PC-9 (cell line): ENCODE measurements around the gene TUBB.

Source experiments
- CTCF ChIP-seq: fragments of 200-600 bp; sonication (generic); conservative IDR thresholded peaks from 2 replicates; pipeline ENCODE4 v1.6.1; 2017; ENCODE audit warnings: mixed run types, antibody characterized with exemption, mild to moderate bottlenecking, moderate library complexity
- EZH2 ChIP-seq: fragments of 200-600 bp; sonication (generic); IDR thresholded peaks from 2 replicates; pipeline ENCODE4 v1.8.0; 2017; ENCODE audit warnings: antibody characterized with exemption, low read depth

GRCh38 chr6:30769088-30769852 is 49.1 kb downstream of the TUBB start:
- TF ChIP-seq EZH2 = no peak
- TF ChIP-seq CTCF = no peak
